LNCaP clone FGC (cell line): ENCODE measurements around the gene CD96.
"Not testable (repeated sequence)": the region's sequence is repeated elsewhere in the genome, so short reads cannot be mapped to it uniquely, and the experiment has no call there.

Experiments
- DNase-seq: peaks from one replicate; pipeline ENCODE4 v3.0.0-alpha.2; 2011; ENCODE audit warnings: low read depth
- H3K4me3 ChIP-seq: 2 replicates; pipeline ENCODE4 v1.5.1; 2011; ENCODE audit warnings: mild to moderate bottlenecking, low read depth, low read length, control low read depth
- CTCF ChIP-seq: IDR thresholded peaks from 2 replicates; pipeline ENCODE4 v1.5.1; 2012; ENCODE audit warnings: mild to moderate bottlenecking; ENCODE audit not compliant: control insufficient read depth, insufficient read depth; ENCODE audit errors: extremely low read depth

The CD96 gene

GRCh38 chr3:111548756-111549155 lies 6.8 kb downstream of the CD96 start:
- no peak for TF ChIP-seq CTCF
- DNase-seq: no peak
- H3K4me3 ChIP-seq: no peak overlapping the region

- DNase-seq: not testable (repeated sequence)
Observed at GRCh38 chr3:111561902-111562301, 19.9 kb downstream of the CD96 start.

GRCh38 chr3:111566844-111567243 lies 24.8 kb downstream of the CD96 start:
- no peak for TF ChIP-seq CTCF

More at GRCh38 chr3:111561902-111562301, 19.9 kb downstream of the CD96 start:
- H3K4me3 ChIP-seq: not testable (repeated sequence)

GRCh38 chr3:111568355-111568754 lies 26.4 kb downstream of the CD96 start:
- TF ChIP-seq CTCF: no peak
- H3K4me3 ChIP-seq: no peak overlapping the region
- DNase-seq: no peak

More at GRCh38 chr3:111566844-111567243, 24.8 kb downstream of the CD96 start:
- H3K4me3 ChIP-seq: no peak overlapping the region
- no peak for DNase-seq

GRCh38 chr3:111568911-111569310 lies 26.9 kb downstream of the CD96 start:
- H3K4me3 ChIP-seq: no peak overlapping the region
- DNase-seq: no peak
- no peak for TF ChIP-seq CTCF

GRCh38 chr3:111570404-111571030 lies 28.5 kb downstream of the CD96 start:
- no peak overlapping the region for H3K4me3 ChIP-seq
- no peak for TF ChIP-seq CTCF
- DNase-seq: no peak

GRCh38 chr3:111571282-111571681 lies 29.3 kb downstream of the CD96 start:
- DNase-seq: no peak
- no peak for TF ChIP-seq CTCF
- H3K4me3 ChIP-seq: no peak overlapping the region
